DOHH2 (cell line): ENCODE results near the gene KDELR3.

Experiments used
- H3F3A ChIP-seq: fragments of 200-600 bp; sonication (generic), shearing (Covaris generic); 2 replicates; pipeline ENCODE4 v1.6.0; 2016; ENCODE audit warnings: antibody characterized with exemption, mild to moderate bottlenecking; ENCODE audit not compliant: control insufficient read depth, insufficient read depth
- H3K27ac ChIP-seq: fragments of 200-600 bp; sonication (generic); 2 replicates; pipeline ENCODE4 v1.5.1; 2014; ENCODE audit warnings: low read depth, mild to moderate bottlenecking, low read length, moderate library complexity
- H3K27me3 ChIP-seq: fragments of 200-600 bp; sonication (generic); 2 replicates; pipeline ENCODE4 v1.6.1; 2014; ENCODE audit warnings: mild to moderate bottlenecking, low read length, mixed read lengths; ENCODE audit not compliant: control insufficient read depth
- H3K36me3 ChIP-seq: fragments of 200-600 bp; sonication (generic); 2 replicates; pipeline ENCODE4 v1.6.1; 2014; ENCODE audit warnings: mild to moderate bottlenecking, low read length, moderate library complexity, mixed read lengths; ENCODE audit not compliant: control insufficient read depth
- H3K4me1 ChIP-seq: fragments of 200-600 bp; sonication (generic); 2 replicates; pipeline ENCODE4 v1.6.1; 2014; ENCODE audit warnings: mild to moderate bottlenecking, low read length, mixed read lengths; ENCODE audit not compliant: control insufficient read depth
- H3K4me2 ChIP-seq: fragments of 200-600 bp; sonication (generic); 2 replicates; pipeline ENCODE4 v1.6.0; 2014; ENCODE audit warnings: mild to moderate bottlenecking, low read length, moderate library complexity
- H3K4me3 ChIP-seq: fragments of 200-600 bp; sonication (generic); 2 replicates; pipeline ENCODE4 v1.5.1; 2014; ENCODE audit warnings: mild to moderate bottlenecking, low read length, mixed read lengths
- H3K79me2 ChIP-seq: fragments of 200-600 bp; sonication (generic); 2 replicates; pipeline ENCODE4 v1.6.1; 2014; ENCODE audit warnings: mild to moderate bottlenecking, low read length, mixed read lengths; ENCODE audit not compliant: control insufficient read depth
- H3K9me2 ChIP-seq: fragments of 200-600 bp; sonication (generic); replicated peaks from 2 replicates; pipeline ENCODE4 v1.6.1; 2014; ENCODE audit warnings: mild to moderate bottlenecking, low read length, mixed read lengths; ENCODE audit not compliant: control insufficient read depth
- H3K9me3 ChIP-seq: fragments of 200-600 bp; sonication (generic); 2 replicates; pipeline ENCODE4 v1.6.1; 2014; ENCODE audit warnings: antibody characterized with exemption, low read length, mixed read lengths; ENCODE audit not compliant: control insufficient read depth, insufficient read depth
- H4K20me1 ChIP-seq: fragments of 200-600 bp; sonication (generic); 2 replicates; pipeline ENCODE4 v1.6.0; 2014; ENCODE audit warnings: low read depth, mild to moderate bottlenecking, antibody characterized with exemption, low read length, moderate library complexity; ENCODE audit not compliant: control insufficient read depth, insufficient read depth
- CTCF ChIP-seq: fragments of 200-600 bp; sonication (generic); IDR thresholded peaks from one replicate; pipeline ENCODE4 v1.5.1; 2014; ENCODE audit warnings: antibody characterized with exemption, mild to moderate bottlenecking, low read depth, low read length; ENCODE audit not compliant: poor library complexity, severe bottlenecking
- EZH2phosphoT487 ChIP-seq: fragments of 200-600 bp; sonication (generic); IDR thresholded peaks from 2 replicates; pipeline ENCODE4 v1.6.1; 2017; ENCODE audit warnings: borderline replicate concordance, mild to moderate bottlenecking, antibody characterized with exemption, low read length, moderate library complexity, mixed read lengths

KDELR3 gene

GRCh38 chr22:38481162-38481870, 13.4 kb downstream of the KDELR3 start:
- Histone ChIP-seq H3K27me3 (no peaks in the 10 kb centered on the region), H3K27ac (no peak overlapping the region), H3K9me2 (no peaks in the 10 kb centered on the region), H3F3A (peaks cover 68% of the 10 kb centered on the region), H3K9me3 (no peaks in the 10 kb centered on the region), H3K4me2 (no peak overlapping the region), H3K79me2 (no peaks in the 10 kb centered on the region), H3K4me1 (no peaks in the 10 kb centered on the region), H3K36me3 (peaks cover 56% of the 10 kb centered on the region), H4K20me1 (peaks cover 4% of the 10 kb centered on the region; the same call in 1 of the 2 replicates), H3K4me3 (no peak overlapping the region)
- TF ChIP-seq CTCF = no peak
- TF ChIP-seq EZH2phosphoT487 = no peak

GRCh38 chr22:38481871-38482332, 14.0 kb downstream of the KDELR3 start:
- H3F3A ChIP-seq = peaks cover 72% of the 10 kb centered on the region

GRCh38 chr22:38482662-38483308, 14.9 kb downstream of the KDELR3 start:
- peaks cover 73% of the 10 kb centered on the region for H3F3A ChIP-seq
- H3K9me2 ChIP-seq = no peaks in the 10 kb centered on the region
- H3K27ac ChIP-seq = no peak overlapping the region

More at GRCh38 chr22:38481871-38482332, 14.0 kb downstream of the KDELR3 start:
- no peaks in the 10 kb centered on the region for H3K27me3 ChIP-seq
- no peaks in the 10 kb centered on the region for H3K9me2 ChIP-seq
- H3K79me2 ChIP-seq = no peaks in the 10 kb centered on the region
- H3K9me3 ChIP-seq = no peaks in the 10 kb centered on the region
- peaks cover 62% of the 10 kb centered on the region for H3K36me3 ChIP-seq
- no peak overlapping the region for H3K4me3 ChIP-seq
- TF ChIP-seq EZH2phosphoT487 = no peak
- no peak for TF ChIP-seq CTCF
- no peak overlapping the region for H3K4me2 ChIP-seq
- peaks cover 4% of the 10 kb centered on the region; the same call in 1 of the 2 replicates for H4K20me1 ChIP-seq
- H3K4me1 ChIP-seq = no peaks in the 10 kb centered on the region
- H3K27ac ChIP-seq = no peak overlapping the region

More at GRCh38 chr22:38482662-38483308, 14.9 kb downstream of the KDELR3 start:
- no peaks in the 10 kb centered on the region for H3K9me3 ChIP-seq
- H3K79me2 ChIP-seq = no peaks in the 10 kb centered on the region
- no peak overlapping the region for H3K4me3 ChIP-seq
- peaks cover 68% of the 10 kb centered on the region for H3K36me3 ChIP-seq
- H3K27me3 ChIP-seq = no peaks in the 10 kb centered on the region
- H3K4me2 ChIP-seq = no peak overlapping the region
- H4K20me1 ChIP-seq = peaks cover 4% of the 10 kb centered on the region; the same call in 1 of the 2 replicates
- no peaks in the 10 kb centered on the region for H3K4me1 ChIP-seq
- no peak for TF ChIP-seq EZH2phosphoT487
- no peak for TF ChIP-seq CTCF
